ENCODE measurements around the gene METTL18. TPM values are rescaled to one million over a fixed set of nuclear protein-coding genes. Genes with fewer than 3 reads are reported as not detected.

Gene METTL18
- total RNA-seq, 2 donors from 2014 or later, result 5.7 to 7.5 TPM

DNA sequence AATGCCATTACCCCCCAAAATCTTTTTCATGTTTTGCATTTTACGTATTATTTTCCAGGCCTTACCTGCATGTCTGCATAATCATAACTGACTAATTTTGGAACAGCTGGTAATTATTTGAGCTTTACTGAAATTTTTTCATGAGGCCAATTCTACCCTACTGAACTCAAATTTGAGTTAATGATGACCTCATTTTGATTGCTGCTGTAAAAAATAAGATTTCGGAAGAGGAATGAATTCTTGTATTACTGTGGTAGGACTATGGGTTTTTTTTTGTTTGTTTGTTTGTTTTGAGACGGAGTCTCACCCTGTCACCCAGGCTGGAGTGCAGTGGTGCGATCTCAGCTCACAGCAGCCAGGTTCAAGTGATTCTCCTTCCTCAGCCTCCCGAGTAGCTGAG, 2.6 kb upstream of the METTL18 start:
- 93% methylated on average over 5 of the region's 5 CpGs for WGBS
- no peak for DNase-seq (ENCODE audit: low spot score)
- Histone ChIP-seq H3K4me1 (replicated peaks) (no peaks in the 10 kb centered on the region), H3K27ac (no peak overlapping the region), H3K4me3 (no peak overlapping the region), H3K9me3 (no peaks in the 10 kb centered on the region), H3K36me3 (no peaks in the 10 kb centered on the region), H3K27me3 (replicated peaks; ENCODE audit: insufficient read depth) (no peaks in the 10 kb centered on the region)
- TF ChIP-seq POLR2AphosphoS5 (IDR thresholded peaks at IDR 0.05), result no peak
- intact Hi-C loops (cut with DNase I), result no loop called here

GRCh38 chr1:169796274-169796810, 1.6 kb upstream of the METTL18 start:
- no peak for TF ChIP-seq CTCF (IDR thresholded peaks at IDR 0.05)
- no peak for TF ChIP-seq POLR2A (IDR thresholded peaks at IDR 0.05)
- no peak for TF ChIP-seq POLR2AphosphoS5 (IDR thresholded peaks at IDR 0.05)
- Histone ChIP-seq H3K9me3 (no peaks in the 10 kb centered on the region), H3K36me3 (no peaks in the 10 kb centered on the region), H3K4me3 (no peak overlapping the region), H3K27ac (no peak overlapping the region), H3K4me1 (replicated peaks) (no peaks in the 10 kb centered on the region), H3K27me3 (replicated peaks; ENCODE audit: insufficient read depth) (no peaks in the 10 kb centered on the region)
- DNase-seq (ENCODE audit: low spot score), result no peak
- intact Hi-C loops (cut with DNase I), result no loop called here
- 68% methylated on average over 7 of the region's 7 CpGs for WGBS

DNA sequence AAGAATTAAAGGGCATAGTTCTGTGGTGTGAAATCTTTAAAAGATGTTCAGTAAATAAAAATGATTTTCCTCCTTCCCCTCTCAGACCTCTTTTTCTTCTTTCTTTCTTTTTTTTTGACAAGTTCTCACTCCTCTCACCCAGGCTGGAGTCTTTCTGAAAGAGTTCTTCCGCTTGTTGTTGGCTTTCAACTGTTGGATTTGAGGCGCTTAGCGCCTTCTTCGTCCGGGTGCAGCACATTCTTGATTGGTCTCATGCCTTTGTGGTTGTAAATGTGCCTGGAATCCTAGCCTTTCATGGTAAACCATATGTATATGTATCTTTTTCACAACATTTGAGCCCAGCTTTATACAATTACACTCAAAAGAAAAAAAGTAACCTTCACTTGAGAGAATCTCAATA, 980 bp upstream of the METTL18 start:
- intact Hi-C loops (cut with DNase I), result no loop called here
- H3K4me3 ChIP-seq, result peak overlapping the region; percentile 61 to 67
- no peak overlapping the region for H3K27ac ChIP-seq

GRCh38 chr1:169793730-169794129, 977 bp downstream of the METTL18 start:
- H3K27ac ChIP-seq, result no peak overlapping the region
- H3K4me3 ChIP-seq, result peak overlapping the region; percentile 61 to 67
- no peaks in the 10 kb centered on the region for H3K4me1 ChIP-seq (replicated peaks)
- no peaks in the 10 kb centered on the region for H3K9me3 ChIP-seq
- DNase-seq (ENCODE audit: low spot score), result no peak
- intact Hi-C loops (cut with DNase I), result no loop called here
- TF ChIP-seq CTCF (IDR thresholded peaks at IDR 0.05), result no peak
- TF ChIP-seq POLR2AphosphoS5 (IDR thresholded peaks at IDR 0.05), result no peak
- TF ChIP-seq POLR2A (IDR thresholded peaks at IDR 0.05), result no peak
- H3K36me3 ChIP-seq, result no peaks in the 10 kb centered on the region
- H3K27me3 ChIP-seq (replicated peaks; ENCODE audit: insufficient read depth), result no peaks in the 10 kb centered on the region
- 55% methylated on average over 1 of the region's 1 CpG for WGBS

More for the DNA sequence above, 980 bp upstream of the METTL18 start:
- WGBS, result 10% methylated on average over 5 of the region's 5 CpGs
- Histone ChIP-seq H3K9me3 (no peaks in the 10 kb centered on the region), H3K4me1 (replicated peaks) (no peaks in the 10 kb centered on the region), H3K36me3 (no peaks in the 10 kb centered on the region), H3K27me3 (replicated peaks; ENCODE audit: insufficient read depth) (no peaks in the 10 kb centered on the region)
- TF ChIP-seq POLR2AphosphoS5 (IDR thresholded peaks at IDR 0.05) (no peak), CTCF (IDR thresholded peaks at IDR 0.05) (no peak), POLR2A (IDR thresholded peaks at IDR 0.05) (no peak)
- DNase-seq (ENCODE audit: low spot score), result no peak

DNA sequence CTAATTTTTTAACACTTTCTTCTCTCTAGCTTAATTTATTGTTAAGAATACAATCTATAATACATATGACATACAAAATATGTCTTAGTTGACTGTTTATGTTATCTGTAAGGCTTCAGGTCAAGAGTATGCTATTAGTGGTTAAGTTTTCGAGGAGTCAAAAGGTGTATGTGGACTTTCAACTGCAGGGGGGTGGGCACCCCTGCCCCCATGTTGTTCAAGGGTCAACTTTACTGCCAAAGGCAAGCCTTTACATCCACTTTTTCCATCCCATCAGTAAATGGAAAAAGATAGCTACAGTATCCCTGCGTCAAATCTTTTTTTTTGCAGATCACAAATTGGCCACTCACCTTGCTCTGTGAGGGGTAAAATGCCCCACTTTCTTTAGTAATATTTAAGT, 6.3 kb downstream of the METTL18 start:
- no peaks in the 10 kb centered on the region for H3K27me3 ChIP-seq (replicated peaks; ENCODE audit: insufficient read depth)
- no peaks in the 10 kb centered on the region for H3K36me3 ChIP-seq
- H3K9me3 ChIP-seq, result no peaks in the 10 kb centered on the region
- DNase-seq (ENCODE audit: low spot score), result no peak
- no peak overlapping the region for H3K4me3 ChIP-seq
- no peak overlapping the region for H3K27ac ChIP-seq
- H3K4me1 ChIP-seq (replicated peaks), result no peaks in the 10 kb centered on the region
- intact Hi-C loops (cut with DNase I), result no loop called here
- 92% methylated on average over 2 of the region's 2 CpGs for WGBS
- TF ChIP-seq CTCF (IDR thresholded peaks at IDR 0.05) (no peak), POLR2AphosphoS5 (IDR thresholded peaks at IDR 0.05) (no peak), POLR2A (IDR thresholded peaks at IDR 0.05) (no peak)

Data from prostate gland (tissue), 2 donors.